ENCODE measurements around the gene TSPAN16.
A peak's percentile ranks its signal among the peaks of the same experiment; 100 is the strongest.
"Not testable (repeated sequence)": the region's sequence is repeated elsewhere in the genome, so short reads cannot be mapped to it uniquely, and the experiment has no call there.

TSPAN16 gene

GRCh38 chr19:11347546-11348039 is 51.6 kb downstream of the TSPAN16 start:
- DNase-seq: no peak

- DNase-seq: no peak
Measured at GRCh38 chr19:11349171-11349570, 53.2 kb downstream of the TSPAN16 start.

- not testable (repeated sequence) for DNase-seq
Measured at GRCh38 chr19:11354102-11354501, 58.1 kb downstream of the TSPAN16 start.

DNA sequence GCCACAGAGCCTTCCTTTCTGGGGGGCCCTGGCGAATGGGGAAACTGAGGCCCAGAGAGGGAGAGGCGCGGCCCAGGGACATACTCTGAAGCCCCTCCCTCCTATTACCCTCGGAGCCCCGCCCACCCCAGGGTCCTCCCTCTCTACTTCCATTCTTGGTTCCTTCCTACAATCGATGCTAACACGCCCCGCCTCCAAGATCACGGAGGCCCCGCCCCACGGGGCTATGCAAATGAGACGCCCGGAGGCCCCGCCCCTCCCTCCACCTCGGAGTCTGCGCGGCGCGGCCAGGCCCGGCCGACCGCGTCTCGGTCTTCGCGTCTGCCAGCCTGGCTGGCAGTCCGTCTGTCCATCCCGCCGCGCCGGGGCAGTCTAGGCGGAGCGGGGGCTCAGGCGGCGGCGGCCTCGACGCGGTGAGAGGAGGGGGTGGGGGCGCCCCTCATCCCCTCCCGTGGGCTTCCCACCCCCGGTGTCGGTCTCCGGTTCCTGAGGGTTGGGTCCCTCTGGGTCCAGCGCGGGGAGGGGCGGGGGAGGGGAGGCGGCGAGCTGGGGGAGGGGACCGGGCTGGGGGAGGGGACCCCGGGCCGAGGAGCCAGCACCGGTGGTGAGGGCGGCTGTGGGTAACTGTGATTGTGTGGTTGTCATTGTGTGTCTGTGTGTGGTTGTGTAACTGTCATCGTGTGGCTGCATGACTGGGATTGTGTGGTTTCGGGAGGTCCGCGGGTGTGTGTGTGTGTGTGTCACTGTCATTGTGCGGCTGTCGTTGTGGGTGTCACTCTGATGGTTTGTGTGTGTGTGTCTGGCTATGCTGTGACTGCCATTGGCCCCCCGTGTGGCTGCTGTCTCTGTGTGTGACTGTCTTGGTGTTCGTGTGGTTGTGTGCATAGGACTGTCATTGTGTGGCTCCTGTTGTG is 59.5 kb downstream of the TSPAN16 start, which contains the start of gene PLPPR2:
TSS of gene PLPPR2 (plus strand) at position 273 of the 914 bp plus-strand sequence. CDS start 2,242 bp downstream, outside the sequence.
- DNase-seq: peak; percentile 88

- DNase-seq: no peak
Measured at GRCh38 chr19:11356074-11356397, 60.1 kb downstream of the TSPAN16 start.

DNA sequence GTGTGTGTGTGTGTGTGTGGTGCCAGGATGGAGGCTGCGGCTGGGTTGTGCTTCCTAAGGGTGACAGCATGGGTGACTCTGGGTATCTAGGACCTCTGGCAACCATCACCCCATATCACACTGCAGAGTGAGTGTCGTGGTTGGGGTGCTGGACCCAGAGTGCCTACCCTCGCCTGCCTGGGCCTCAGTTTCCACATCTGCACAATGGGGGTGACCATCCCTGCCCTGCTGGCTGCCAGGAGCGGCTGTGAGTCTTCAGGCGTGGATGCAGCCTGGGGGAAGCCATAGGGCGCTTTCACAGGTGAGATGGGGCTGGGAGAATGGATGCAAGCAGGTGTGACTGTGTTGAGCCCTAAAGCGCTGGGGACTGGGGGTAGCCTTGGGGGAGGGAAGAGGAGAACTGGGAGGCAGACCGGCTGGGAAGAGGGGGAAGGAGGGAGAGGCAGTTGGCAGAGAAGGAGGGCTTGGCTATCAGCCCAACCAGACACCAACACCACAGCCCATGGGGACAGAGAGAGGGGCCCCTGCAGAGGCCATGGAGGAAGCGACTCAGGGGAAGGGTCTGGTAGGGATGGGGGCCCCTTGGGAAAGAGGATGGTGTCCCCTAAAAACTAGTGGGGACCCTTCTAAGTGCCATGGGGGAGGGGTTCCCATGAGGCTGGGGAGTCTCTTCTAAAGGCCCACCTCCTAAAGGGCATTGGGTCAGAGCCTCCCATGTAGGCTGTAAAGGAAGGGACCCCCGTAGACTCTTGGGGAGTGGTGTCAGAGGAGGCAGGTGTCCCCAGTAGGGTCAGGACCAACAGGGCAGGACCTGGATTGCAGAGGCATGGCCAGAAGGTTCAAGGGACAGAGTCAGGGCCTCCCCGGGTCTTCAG is 61.0 kb downstream of the TSPAN16 start:
- DNase-seq: no peak

- no peak for DNase-seq
Measured at GRCh38 chr19:11359421-11359820, 63.5 kb downstream of the TSPAN16 start.

DNA sequence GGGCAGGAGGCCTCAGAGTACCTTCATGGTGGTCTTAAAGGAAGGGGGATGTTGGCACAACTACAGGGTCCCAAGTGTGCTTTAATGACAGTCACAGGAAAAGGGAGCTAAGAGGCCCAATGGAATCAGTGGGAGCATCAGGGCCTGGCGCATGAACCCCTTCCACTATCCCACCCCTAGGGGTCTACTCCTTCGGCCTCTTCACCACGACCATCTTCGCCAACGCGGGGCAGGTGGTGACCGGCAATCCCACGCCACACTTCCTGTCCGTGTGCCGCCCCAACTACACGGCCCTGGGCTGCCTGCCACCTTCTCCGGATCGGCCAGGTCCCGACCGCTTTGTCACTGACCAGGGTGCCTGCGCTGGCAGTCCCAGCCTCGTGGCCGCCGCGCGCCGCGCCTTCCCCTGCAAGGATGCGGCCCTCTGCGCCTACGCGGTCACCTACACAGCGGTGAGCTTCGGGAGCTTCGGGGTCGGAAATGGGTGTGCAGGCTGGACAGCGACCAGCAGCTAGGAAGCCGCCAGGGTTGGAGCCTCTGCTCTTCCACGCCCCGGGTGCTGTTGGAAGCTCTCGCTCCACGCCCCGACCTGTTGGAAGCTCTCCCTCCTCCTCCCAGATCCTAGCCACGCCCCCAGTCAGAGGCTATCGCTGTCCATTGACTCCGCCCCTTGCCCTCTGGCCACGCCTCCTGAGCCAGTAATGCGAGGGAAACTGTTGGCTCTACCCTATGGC is 65.2 kb downstream of the TSPAN16 start:
- no peak for DNase-seq

DNA sequence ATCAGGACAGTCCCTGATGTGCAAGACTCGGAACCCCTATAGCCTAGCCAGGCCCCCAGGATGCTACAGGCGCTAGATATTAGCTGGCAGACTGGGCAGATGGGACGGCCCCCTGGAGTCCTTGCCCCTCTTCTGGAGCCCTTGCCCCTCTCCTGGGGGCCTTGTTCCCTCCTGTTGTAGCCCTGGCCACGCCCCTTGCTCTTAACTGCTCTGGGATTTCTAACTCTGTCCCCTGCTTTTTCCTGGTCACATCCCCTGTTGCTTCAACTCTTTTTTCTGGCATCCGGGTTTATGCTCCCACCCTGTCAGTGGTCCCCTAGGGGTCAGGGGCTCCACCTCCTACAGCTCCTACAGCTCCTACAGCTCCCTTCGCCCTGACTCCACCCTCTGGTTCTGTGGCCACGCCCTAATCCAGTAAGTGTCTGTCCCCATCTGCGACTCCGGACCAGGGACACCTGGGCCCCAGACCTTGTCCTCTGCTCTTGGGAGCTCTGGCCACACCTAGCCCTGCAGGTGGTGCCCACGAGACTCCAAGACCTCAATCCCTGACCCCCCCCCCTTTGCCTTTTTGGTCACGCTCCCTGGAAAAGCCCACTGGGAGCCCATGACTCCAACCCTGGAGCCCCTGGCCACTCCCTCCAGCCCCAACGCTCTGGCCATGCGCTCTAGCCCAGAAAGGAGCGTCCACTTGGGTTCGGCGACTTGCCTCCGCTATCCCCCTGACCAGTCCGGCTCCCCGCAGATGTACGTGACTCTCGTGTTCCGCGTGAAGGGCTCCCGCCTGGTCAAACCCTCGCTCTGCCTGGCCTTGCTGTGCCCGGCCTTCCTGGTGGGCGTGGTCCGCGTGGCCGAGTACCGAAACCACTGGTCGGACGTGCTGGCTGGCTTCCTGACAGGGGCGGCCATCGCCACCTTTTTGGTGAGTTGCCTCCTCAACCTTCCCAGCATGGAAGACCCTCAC is 66.1 kb downstream of the TSPAN16 start:
- no peak for DNase-seq

GRCh38 chr19:11363881-11364280 is 67.9 kb downstream of the TSPAN16 start:
- no peak for DNase-seq

DNA sequence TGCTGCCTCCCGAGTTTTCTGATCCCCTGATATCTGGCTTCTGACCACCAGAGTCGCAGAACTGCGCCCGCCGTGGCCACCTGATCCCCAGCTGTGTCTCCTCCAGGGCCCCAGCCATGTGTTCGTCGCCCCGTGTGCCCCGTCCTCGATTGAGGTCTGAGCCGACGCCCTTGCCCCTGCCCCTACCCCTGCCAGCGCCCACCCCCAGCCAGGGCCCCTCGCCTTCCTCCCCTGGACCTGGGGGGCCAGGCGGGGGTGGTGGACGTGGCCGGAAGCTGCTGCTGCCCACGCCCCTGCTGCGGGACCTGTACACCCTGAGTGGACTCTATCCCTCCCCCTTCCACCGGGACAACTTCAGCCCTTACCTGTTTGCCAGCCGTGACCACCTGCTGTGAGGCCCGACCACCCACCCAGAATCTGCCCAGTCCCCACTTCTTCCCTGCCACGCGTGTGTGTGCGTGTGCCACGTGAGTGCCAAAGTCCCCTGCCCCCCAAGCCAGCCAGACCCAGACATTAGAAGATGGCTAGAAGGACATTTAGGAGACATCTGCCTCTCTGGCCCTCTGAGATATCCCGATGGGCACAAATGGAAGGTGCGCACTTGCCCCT is 68.4 kb downstream of the TSPAN16 start:
- DNase-seq: no peak

DNA sequence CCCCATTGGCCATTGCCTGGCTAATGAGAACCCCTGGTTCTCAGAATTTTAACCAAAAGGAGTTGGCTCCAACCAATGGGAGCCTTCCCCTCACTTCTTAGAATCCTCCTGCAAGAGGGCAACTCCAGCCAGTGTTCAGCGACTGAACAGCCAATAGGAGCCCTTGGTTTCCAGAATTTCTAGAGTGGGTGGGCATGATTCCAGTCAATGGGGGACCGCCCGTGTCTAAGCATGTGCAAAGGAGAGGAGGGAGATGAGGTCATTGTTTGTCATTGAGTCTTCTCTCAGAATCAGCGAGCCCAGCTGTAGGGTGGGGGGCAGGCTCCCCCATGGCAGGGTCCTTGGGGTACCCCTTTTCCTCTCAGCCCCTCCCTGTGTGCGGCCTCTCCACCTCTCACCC is 69.0 kb downstream of the TSPAN16 start:
- DNase-seq: no peak
